Stimulated activated CD8-positive, alpha-beta memory T cell treated with anti-CD3 and anti-CD28 coated beads, Interleukin-7, amount 100 ng/mL, for 48 hours (primary cell): ENCODE measurements around the gene TNFRSF9.
"Not testable (repeated sequence)": the region's sequence is repeated elsewhere in the genome, so short reads cannot be mapped to it uniquely, and the experiment has no call there.

ENCODE experiments used
- DNase-seq, 2 donors: peaks; one replicate each; pipeline ENCODE4 v3.0.0-alpha.2; 2020; ENCODE audit warnings: low read depth in 1 of 2; ENCODE audit errors: extremely low read depth in 1 of 2

The TNFRSF9 gene

DNA sequence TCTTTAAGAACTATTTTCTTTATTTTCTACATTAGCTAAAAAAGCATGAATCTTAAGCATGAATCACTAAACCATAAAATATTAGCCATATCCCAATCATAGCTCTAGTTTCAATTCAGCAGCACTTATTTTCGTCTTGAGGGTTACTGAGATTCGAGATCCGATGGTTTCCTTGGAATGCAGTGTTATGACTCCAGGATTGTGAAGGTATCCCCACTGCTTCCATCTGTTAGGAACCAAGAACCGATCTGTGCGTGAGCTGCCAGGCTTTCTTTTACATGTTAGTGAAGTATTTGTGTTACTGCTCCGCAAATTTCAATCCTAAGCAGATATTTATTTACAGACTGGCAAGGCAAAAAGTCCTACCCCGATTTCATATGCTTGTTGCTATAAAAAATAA lies 18.8 kb downstream of the TNFRSF9 start:
- no peak for DNase-seq

DNA sequence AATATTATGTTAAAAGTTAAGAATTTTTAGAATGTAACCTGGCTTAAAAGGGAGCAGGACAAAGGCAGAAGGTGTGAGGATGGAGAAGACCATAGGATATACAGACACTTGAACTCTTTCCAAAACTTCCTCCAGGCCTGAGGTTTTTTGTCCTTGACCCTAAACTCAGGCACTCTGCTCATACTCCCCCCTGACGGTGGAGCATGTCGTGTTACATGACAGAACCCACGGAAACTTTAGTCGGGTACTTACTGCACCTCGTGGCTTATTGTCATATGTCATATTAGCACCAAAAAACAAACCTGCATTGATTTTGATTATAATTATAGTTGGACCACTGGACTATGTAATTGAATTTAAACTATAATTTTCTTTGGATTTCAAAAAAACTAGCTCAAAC lies 20.8 kb downstream of the TNFRSF9 start:
- no peak for DNase-seq

- not testable (repeated sequence) for DNase-seq
Observed at GRCh38 chr1:7917971-7918370, 22.7 kb downstream of the TNFRSF9 start.

GRCh38 chr1:7916501-7916830 lies 24.2 kb downstream of the TNFRSF9 start:
- no peak for DNase-seq

DNA sequence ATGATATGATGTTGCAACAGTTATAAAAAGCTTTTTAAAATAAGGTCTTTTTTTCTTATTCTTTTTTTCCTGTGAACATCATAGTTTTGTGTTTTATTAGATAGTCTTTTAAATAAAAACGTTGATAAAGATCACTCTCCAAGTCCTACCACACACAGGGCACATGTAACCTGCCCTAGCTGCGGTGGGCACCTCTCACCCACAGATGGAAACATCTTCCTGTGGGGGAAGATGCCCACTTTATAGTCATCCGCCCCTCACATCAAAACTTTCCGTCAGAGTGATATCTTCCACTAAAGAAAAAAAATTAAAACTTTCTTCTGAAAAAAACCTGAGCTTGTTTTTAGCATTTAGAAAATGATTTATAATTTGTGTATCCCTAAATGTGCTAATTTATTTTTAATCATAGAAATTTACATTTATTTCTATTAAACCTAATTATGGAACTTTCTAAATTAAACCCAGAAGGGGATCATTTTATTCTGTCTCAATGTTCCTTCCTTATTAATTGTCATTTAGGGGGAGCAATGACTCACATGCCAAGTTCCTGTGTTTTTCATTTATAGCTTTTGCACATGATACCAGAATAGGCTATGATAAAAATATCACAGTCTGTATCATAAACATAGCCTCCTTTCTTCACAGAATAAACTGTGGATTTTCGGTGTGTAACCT lies 24.7 kb downstream of the TNFRSF9 start:
- DNase-seq, result peak; percentile 32 to 42

GRCh38 chr1:7912743-7913557 lies 27.7 kb downstream of the TNFRSF9 start:
- no peak for DNase-seq

DNA sequence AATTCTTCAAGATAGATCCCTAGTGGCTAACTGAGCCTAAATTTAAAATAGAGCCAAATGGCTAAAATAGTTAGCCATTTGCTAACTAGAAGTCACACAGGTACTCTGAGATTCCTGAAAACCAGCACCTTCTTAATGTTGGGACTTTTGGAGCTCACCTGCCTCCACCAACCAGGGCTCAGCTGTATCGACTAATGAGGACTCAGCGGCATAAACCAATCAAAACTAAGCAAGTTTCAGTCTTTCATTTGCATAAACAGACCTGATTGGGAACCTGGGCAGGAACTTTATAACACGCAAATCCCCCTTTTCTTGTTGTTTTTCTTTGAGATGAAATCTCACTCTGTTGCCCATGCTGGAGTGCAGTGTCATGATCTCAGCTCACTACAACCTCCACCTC lies 28.5 kb downstream of the TNFRSF9 start:
- no peak for DNase-seq

GRCh38 chr1:7905262-7905661 lies 35.4 kb downstream of the TNFRSF9 start:
- DNase-seq, result no peak

- peak in 1 of 2 donors; percentile 31 for DNase-seq
Observed at GRCh38 chr1:7902478-7903085, 38.1 kb downstream of the TNFRSF9 start.

DNA sequence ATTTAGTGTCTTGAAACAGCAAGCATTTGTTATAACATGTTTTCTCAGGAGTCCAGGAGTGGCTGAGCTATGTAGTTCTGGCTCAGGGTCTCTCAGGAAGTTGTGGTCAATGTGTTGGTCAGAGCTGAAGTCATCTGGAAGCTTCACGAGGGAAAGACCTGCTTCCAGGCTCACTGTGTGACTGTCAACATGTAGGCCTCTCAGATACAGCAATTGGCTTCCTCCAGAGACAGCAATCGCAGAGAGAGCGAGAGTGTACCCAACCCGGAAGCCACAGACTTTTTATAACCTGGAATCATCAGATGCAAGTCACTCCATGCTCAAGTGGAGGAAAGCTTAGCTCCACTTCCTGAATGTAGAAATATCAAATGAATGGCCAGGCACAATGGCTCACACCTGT lies 40.9 kb downstream of the TNFRSF9 start:
- no peak for DNase-seq

GRCh38 chr1:7898962-7899361 lies 41.7 kb downstream of the TNFRSF9 start:
- DNase-seq, result no peak

DNA sequence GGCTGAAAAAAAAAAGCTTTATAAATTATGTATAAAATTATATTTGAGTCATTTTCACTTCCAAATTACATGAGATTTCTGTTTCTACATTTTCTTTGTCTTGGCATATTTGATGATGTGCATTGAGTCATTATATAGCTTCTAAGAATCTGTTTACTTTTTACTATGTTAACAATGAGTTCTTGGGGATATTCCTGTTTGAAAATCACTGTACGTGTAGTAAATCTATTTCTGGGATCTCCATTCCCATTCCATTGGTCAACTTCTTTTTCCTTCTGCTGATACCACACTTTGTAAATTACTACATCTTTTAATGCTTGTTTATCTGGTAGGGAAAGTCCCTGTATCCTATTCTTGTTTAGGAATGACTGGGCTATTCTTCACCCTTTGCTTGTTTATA lies 43.6 kb downstream of the TNFRSF9 start:
- no peak for DNase-seq

GRCh38 chr1:7893529-7894180 lies 47.0 kb downstream of the TNFRSF9 start:
- no peak for DNase-seq

GRCh38 chr1:7891804-7892203 lies 48.8 kb downstream of the TNFRSF9 start:
- DNase-seq, result no peak

- DNase-seq, result no peak
Observed at GRCh38 chr1:7890853-7891252, 49.8 kb downstream of the TNFRSF9 start.

GRCh38 chr1:7888248-7889081 lies 52.2 kb downstream of the TNFRSF9 start:
- DNase-seq, result no peak

GRCh38 chr1:7886405-7886745 lies 54.3 kb downstream of the TNFRSF9 start:
- DNase-seq, result no peak

- DNase-seq, result peak in 1 of 2 donors; percentile 29
Observed at GRCh38 chr1:7885513-7886404, 54.9 kb downstream of the TNFRSF9 start.

GRCh38 chr1:7884757-7885156 lies 55.9 kb downstream of the TNFRSF9 start:
- no peak for DNase-seq

GRCh38 chr1:7879228-7879627 lies 61.4 kb downstream of the TNFRSF9 start:
- DNase-seq, result no peak
